Measurements from ENCODE around the gene LLPH. TPM values are rescaled to one million over a fixed set of nuclear protein-coding genes. Genes with fewer than 3 reads are reported as not detected.

Gene LLPH
- total and polyA plus RNA-seq, 2 of the 13 experiments (the other 11 are each of a cell fraction or from before 2014, with no cell fraction given): 4.2 to 25.6 TPM

GRCh38 chr12:66142826-66143225 lies 12.3 kb upstream of the LLPH start:
- no peak overlapping the region for H3K9ac ChIP-seq (ENCODE audit: insufficient read depth, low read depth, low read length)
- no peak for ATAC-seq
- no TSS peak for BruUV-seq (replicated peaks)
- H3K79me2 ChIP-seq (ENCODE audit: insufficient read depth, low read length): no peaks in the 10 kb centered on the region
- FAIRE-seq: no peak
- DNase-seq (ENCODE audit: low spot score): no peak
- H3K4me1 ChIP-seq (ENCODE audit: insufficient read depth, low read length): peaks cover 7% of the 10 kb centered on the region; the same call in 1 of the 2 replicates
- H3K9me3 ChIP-seq (ENCODE audit: low read length): peaks cover 10% of the 10 kb centered on the region
- peaks cover 2 to 8% of the 10 kb centered on the region in 2 experiments; a peak in 2 of 5 replicates for H3K36me3 ChIP-seq (replicated peaks in 1 of 2; ENCODE audit: control insufficient read depth in 1 of 2, insufficient read depth in 2 of 2, low read length in 2 of 2)
- POLR2A ChIA-PET: no interaction called here
- intact Hi-C loops (cut with micrococcal nuclease; ENCODE audit: unreplicated experiment) (no loop called here), in situ Hi-C loops (cut with HindIII; ENCODE audit: extremely low pct_ligation_motif_present, low pct_unique_long_range_greater_than_20kb) (loop anchor here (10.0 kb wide), 1 partner anchor 262 kb away; no protein-coding TSS in a partner anchor)
- no peaks in the 10 kb centered on the region for H3K27me3 ChIP-seq (ENCODE audit: control insufficient read depth in 1 of 2, insufficient read depth in 2 of 2, low read length in 2 of 2)
- H4K20me1 ChIP-seq (ENCODE audit: insufficient read depth, low read length): no peaks in the 10 kb centered on the region
- no peak for TF ChIP-seq HBP1 (CRISPR knock-in tag; IDR thresholded peaks at IDR 0.05; ENCODE audit: low read depth)
- no peak for TF ChIP-seq ZNF563 (CRISPR knock-in tag; IDR thresholded peaks at IDR 0.05)
- TF ChIP-seq ZNF644 (CRISPR knock-in tag; IDR thresholded peaks at IDR 0.05; ENCODE audit: low read depth): no peak
- no peak for TF ChIP-seq MEIS1 (CRISPR knock-in tag; IDR thresholded peaks at IDR 0.05; ENCODE audit: borderline replicate concordance)
- no peak for TF ChIP-seq RFXANK (CRISPR knock-in tag; IDR thresholded peaks at IDR 0.05)
- TF ChIP-seq HNF4G (IDR thresholded peaks at IDR 0.05; ENCODE audit: borderline replicate concordance, low read depth, low read length): no peak
- no peak for TF ChIP-seq HNF4G (CRISPR knock-in tag; IDR thresholded peaks at IDR 0.05; ENCODE audit: borderline replicate concordance, low read depth)
- no peak for TF ChIP-seq POLR2A (IDR thresholded peaks at IDR 0.05; ENCODE audit: insufficient read depth in 1 of 2, low read depth in 2 of 2, low read length in 2 of 2)
- TF ChIP-seq ARHGAP35 (CRISPR knock-in tag; IDR thresholded peaks at IDR 0.05; ENCODE audit: borderline replicate concordance): no peak
- TF ChIP-seq ZNF607 (CRISPR knock-in tag; IDR thresholded peaks at IDR 0.05; ENCODE audit: borderline replicate concordance): no peak
- no peak for TF ChIP-seq ZNF615 (CRISPR knock-in tag; IDR thresholded peaks at IDR 0.05; ENCODE audit: borderline replicate concordance)
- TF ChIP-seq ZNF800 (CRISPR knock-in tag; IDR thresholded peaks at IDR 0.05): no peak
- TF ChIP-seq GRHL1 (CRISPR knock-in tag; conservative IDR thresholded peaks at IDR 0.05): no peak
- TF ChIP-seq STAT6 (CRISPR knock-in tag; IDR thresholded peaks at IDR 0.05; ENCODE audit: borderline replicate concordance): no peak
- TF ChIP-seq MYC (CRISPR knock-in tag; IDR thresholded peaks at IDR 0.05; ENCODE audit: borderline replicate concordance): no peak
- TF ChIP-seq MEF2D (CRISPR knock-in tag; IDR thresholded peaks at IDR 0.05): no peak
- TF ChIP-seq HMG20B (CRISPR knock-in tag; conservative IDR thresholded peaks at IDR 0.05): no peak
- CTCF ChIA-PET (ENCODE audit: low intra/inter-chr PET ratio, low total read pairs): no interaction called here
- no peak overlapping the region for H3K4me2 ChIP-seq (ENCODE audit: low read depth, low read length)
- H3K27ac ChIP-seq (ENCODE audit: extremely low read length, insufficient read depth, low read length): no peak overlapping the region
- no peak overlapping the region for H2AFZ ChIP-seq (ENCODE audit: low read length)
- no peak overlapping the region for H3K4me3 ChIP-seq (replicated peaks in 1 of 3; ENCODE audit: insufficient read depth in 1 of 3, low read depth in 2 of 3, low read length in 3 of 3)
